AG10803 (cell line): ENCODE measurements around the gene ANO7.
"Not testable (repeated sequence)": the region's sequence is repeated elsewhere in the genome, so short reads cannot be mapped to it uniquely, and the experiment has no call there.

Source experiments
- DNase-seq: peaks from one replicate; pipeline ENCODE4 v3.0.0; 2010; ENCODE audit warnings: low read depth
- H3K4me3 ChIP-seq: 2 replicates; pipeline ENCODE4 v1.5.1; 2011; ENCODE audit warnings: mild to moderate bottlenecking, low read length, control low read depth
- CTCF ChIP-seq: conservative IDR thresholded peaks from 2 replicates; pipeline ENCODE4 v1.5.1; 2011; ENCODE audit warnings: mild to moderate bottlenecking, low read length, control low read depth, inconsistent platforms

The ANO7 gene

DNA sequence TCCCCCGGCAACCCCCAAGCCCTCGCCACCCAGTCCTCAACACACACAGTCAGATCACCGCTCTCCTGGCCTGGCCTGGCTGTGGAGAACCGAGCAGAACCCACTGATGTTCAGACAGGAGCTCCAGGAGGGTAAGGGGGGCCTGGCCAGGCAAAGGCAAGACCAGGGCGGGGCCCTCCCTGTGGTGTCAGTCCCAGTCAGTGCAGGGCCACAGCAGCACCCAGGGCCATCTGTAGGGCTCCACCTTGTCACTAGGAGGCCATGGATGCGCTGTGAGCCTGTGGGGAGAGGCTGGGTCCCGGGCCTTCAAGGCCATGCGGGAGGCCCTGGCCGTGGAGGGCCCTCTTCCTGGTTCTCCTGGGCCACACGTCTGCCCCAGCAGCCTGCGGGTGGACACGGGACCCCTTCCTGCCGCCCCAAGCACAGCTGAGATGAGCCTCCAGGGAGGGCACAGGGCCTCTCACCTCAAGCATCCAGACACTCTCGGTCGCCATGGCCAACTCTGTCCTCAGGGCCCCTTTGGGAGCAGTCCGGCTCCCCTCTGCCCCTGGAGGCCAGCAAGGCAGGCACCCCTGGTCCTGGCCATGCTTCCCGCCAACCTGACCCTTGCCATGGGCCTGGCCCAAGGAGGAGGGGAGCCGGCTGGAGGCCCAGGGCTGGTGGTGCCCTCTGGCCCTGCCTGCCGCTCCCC, 2.0 kb downstream of the ANO7 start:
- TF ChIP-seq CTCF = no peak
- no peak for DNase-seq
- no peak overlapping the region for H3K4me3 ChIP-seq

DNA sequence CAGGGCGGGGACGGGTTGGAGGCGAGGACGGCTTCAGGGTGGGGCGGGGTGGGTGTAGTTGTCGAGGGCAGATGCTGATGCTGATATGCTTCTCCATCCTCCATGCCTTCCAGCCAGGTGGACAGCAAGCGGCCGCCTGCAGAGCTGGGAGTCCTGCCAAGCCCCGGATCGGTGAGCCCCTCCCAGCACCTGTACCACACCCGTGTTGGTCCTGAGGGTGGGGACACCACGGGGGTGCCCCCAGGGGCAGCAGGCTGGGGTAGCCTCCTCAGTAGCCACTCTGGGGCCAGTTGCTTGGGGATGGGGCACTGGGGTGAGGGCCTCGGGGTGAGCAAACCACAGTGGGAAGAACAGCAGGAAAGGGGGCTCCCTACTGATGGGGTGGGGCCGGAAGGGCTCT, 2.6 kb downstream of the ANO7 start:
- H3K4me3 ChIP-seq = no peak overlapping the region
- no peak for TF ChIP-seq CTCF
- no peak for DNase-seq

GRCh38 chr2:241193271-241193670, 4.8 kb downstream of the ANO7 start:
- no peak overlapping the region for H3K4me3 ChIP-seq
- no peak for DNase-seq
- TF ChIP-seq CTCF = no peak

GRCh38 chr2:241194811-241195210, 6.3 kb downstream of the ANO7 start:
- H3K4me3 ChIP-seq = no peak overlapping the region
- no peak for DNase-seq
- no peak for TF ChIP-seq CTCF

DNA sequence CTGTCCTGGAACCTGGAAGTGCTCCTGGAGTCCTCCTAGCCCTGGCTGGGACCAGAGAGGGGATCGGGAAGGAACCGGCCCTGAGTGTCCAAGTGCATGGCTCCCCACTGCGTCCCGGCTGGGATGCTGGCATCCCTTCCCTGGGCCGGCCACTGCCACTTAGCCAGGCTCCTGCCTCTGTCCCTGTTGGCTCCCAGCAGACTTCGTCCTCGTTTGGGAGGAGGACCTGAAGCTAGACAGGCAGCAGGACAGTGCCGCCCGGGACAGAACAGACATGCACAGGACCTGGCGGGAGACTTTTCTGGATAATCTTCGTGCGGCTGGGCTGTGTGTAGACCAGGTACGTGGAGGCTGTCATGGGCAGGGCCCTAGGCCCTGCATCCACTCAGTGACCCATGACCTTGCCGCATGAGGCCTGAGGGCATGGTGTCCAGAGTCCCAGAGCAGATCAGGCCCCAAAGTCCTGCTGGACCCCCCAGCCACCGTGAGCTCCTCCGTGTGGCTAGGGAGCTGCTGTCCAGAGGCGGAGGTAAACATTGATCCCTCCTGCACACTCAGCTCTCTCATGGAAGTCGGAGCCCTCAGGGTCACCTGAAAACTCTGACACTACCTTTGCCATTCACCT, 7.1 kb downstream of the ANO7 start:
- no peak for DNase-seq
- no peak overlapping the region for H3K4me3 ChIP-seq
- no peak for TF ChIP-seq CTCF

DNA sequence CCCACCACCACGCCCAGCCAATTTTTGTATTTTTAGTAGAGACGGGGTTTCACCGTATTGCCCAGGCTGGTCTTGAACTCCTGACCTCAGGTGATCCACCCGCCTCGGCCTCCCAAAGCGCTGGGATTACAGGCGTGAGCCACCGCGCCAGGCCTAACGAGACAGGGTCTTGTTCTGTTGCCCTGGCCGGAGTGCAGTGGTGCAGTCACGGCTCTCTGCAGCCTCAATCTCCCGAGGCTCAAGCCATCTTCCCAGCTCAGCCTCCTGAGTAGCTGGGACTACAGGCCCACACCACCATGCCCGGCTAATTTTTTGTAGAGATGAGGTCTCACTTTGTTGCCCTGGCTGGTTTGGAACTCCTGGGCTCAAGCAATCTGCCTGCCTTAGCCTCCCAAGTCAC, 8.8 kb downstream of the ANO7 start:
- DNase-seq, H3K4me3 ChIP-seq: not testable (repeated sequence)

GRCh38 chr2:241197947-241198346, 9.5 kb downstream of the ANO7 start:
- no peak for DNase-seq
- TF ChIP-seq CTCF = no peak
- no peak overlapping the region for H3K4me3 ChIP-seq
